Renal cortex interstitium (tissue), 11 donors: ENCODE results near the gene CRY1. TPM values are rescaled to one million over a fixed set of nuclear protein-coding genes. Genes with fewer than 3 reads are reported as not detected.
"Not testable (repeated sequence)": the region's sequence is repeated elsewhere in the genome, so short reads cannot be mapped to it uniquely, and the experiment has no call there.

ENCODE experiments used
- DNase-seq, 11 donors: peaks; one replicate each; pipeline ENCODE4 v3.0.0-alpha.2; 2013; ENCODE audit warnings: low read depth in 9 of 11, low spot score in 4 of 11; ENCODE audit errors: extremely low read depth in 1 of 11
- polyA plus RNA-seq, 3 donors: library from polyadenylated mRNA; unstranded; fragments of 120-200 nt; gene quantifications; one replicate each; pipeline ENCODE4 v1.2.1, GENCODE V29; 2013; ENCODE audit not compliant: insufficient read length in 3 of 3

The CRY1 gene
- polyA plus RNA-seq, 3 donors: 27.8 to 35.0 (median 28.4) TPM

- no peak for DNase-seq
Observed at GRCh38 chr12:107118624-107119023, 25.3 kb upstream of the CRY1 start.

- DNase-seq: no peak
Observed at GRCh38 chr12:107115119-107115518, 21.8 kb upstream of the CRY1 start.

GRCh38 chr12:107111314-107111713, 18.0 kb upstream of the CRY1 start:
- DNase-seq: peak in 1 of 11 donors; percentile 21

GRCh38 chr12:107109726-107110719, 16.7 kb upstream of the CRY1 start:
- DNase-seq: no peak

GRCh38 chr12:107108995-107109508, 15.7 kb upstream of the CRY1 start:
- DNase-seq: no peak

- not testable (repeated sequence) for DNase-seq
Observed at GRCh38 chr12:107108366-107108765, 15.0 kb upstream of the CRY1 start.

- no peak for DNase-seq
Observed at GRCh38 chr12:107107381-107107780, 14.0 kb upstream of the CRY1 start.

GRCh38 chr12:107106241-107107025, 13.1 kb upstream of the CRY1 start:
- DNase-seq: no peak

- DNase-seq: no peak
Observed at GRCh38 chr12:107105410-107105703, 12.0 kb upstream of the CRY1 start.

- DNase-seq: no peak
Observed at GRCh38 chr12:107103516-107103915, 10.2 kb upstream of the CRY1 start.

GRCh38 chr12:107103097-107103496, 9.7 kb upstream of the CRY1 start:
- DNase-seq: no peak

- no peak for DNase-seq
Observed at GRCh38 chr12:107102294-107102693, 8.9 kb upstream of the CRY1 start.

- DNase-seq: no peak
Observed at GRCh38 chr12:107101651-107102050, 8.3 kb upstream of the CRY1 start.

GRCh38 chr12:107099917-107100316, 6.6 kb upstream of the CRY1 start:
- DNase-seq: no peak

- no peak for DNase-seq
Observed at GRCh38 chr12:107096571-107096970, 3.2 kb upstream of the CRY1 start.

GRCh38 chr12:107094183-107094448, 767 bp upstream of the CRY1 start:
- DNase-seq: no peak

- DNase-seq: peak in 5 of 11 donors; percentile 11 to 35 (median 18)
Observed at GRCh38 chr12:107092669-107093416, 506 bp downstream of the CRY1 start.

- DNase-seq: peak; percentile 65 to 93 (median 82)
Observed at GRCh38 chr12:107091989-107092641, 1.2 kb downstream of the CRY1 start.

- no peak for DNase-seq
Observed at GRCh38 chr12:107091381-107091780, 2.0 kb downstream of the CRY1 start.
